Keratinocyte (primary cell): ENCODE results near the gene RBM6. TPM values are rescaled to one million over a fixed set of nuclear protein-coding genes. Genes with fewer than 3 reads are reported as not detected.

Experiments used
- DNase-seq: peaks from one replicate; pipeline ENCODE4 v3.0.0-alpha.2; 2011; ENCODE audit warnings: low read depth, missing footprints, low spot score
- FAIRE-seq: peaks from 2 replicates; lab custom pipeline; 2011; peaks lifted over from hg19 to GRCh38; lab: Jason Lieb, UNC
- H2AFZ ChIP-seq: 2 replicates; pipeline ENCODE4 v1.6.0; 2012; ENCODE audit warnings: low read length, control low read depth, inconsistent platforms; ENCODE audit not compliant: control insufficient read depth
- H3K27ac ChIP-seq: 2 replicates; pipeline ENCODE4 v1.5.1; 2011; ENCODE audit warnings: low read length; ENCODE audit not compliant: control insufficient read depth, insufficient read depth
- H3K27me3 ChIP-seq: 3 replicates; pipeline ENCODE4 v1.6.0; 2011; ENCODE audit warnings: low read length; ENCODE audit not compliant: control insufficient read depth, insufficient read depth; ENCODE audit errors: extremely low read depth
- H3K36me3 ChIP-seq, 2 experiments: 2 replicates in 1 of 2; 3 replicates in 1 of 2; pipeline ENCODE4 v1.5.1; 2011; ENCODE audit warnings: low read length in 2 of 2, mild to moderate bottlenecking in 1 of 2; ENCODE audit not compliant: control insufficient read depth in 2 of 2, insufficient read depth in 2 of 2; ENCODE audit errors: extremely low read depth in 1 of 2
- H3K4me1 ChIP-seq: 3 replicates; pipeline ENCODE4 v1.5.1; 2011; ENCODE audit warnings: low read length; ENCODE audit not compliant: control insufficient read depth, insufficient read depth; ENCODE audit errors: extremely low read depth
- H3K4me2 ChIP-seq: 3 replicates; pipeline ENCODE4 v1.6.0; 2011; ENCODE audit warnings: low read depth, low read length; ENCODE audit not compliant: control insufficient read depth, insufficient read depth; ENCODE audit errors: extremely low read depth
- H3K4me3 ChIP-seq, 3 experiments: fragments of 200-600 bp in 1 of 3; sonication (generic) in 1 of 3; 2 replicates in 2 of 3; 3 replicates in 1 of 3; pipeline ENCODE4 v1.5.1; 2011 to 2016; ENCODE audit warnings: low read length in 3 of 3, mild to moderate bottlenecking in 3 of 3, control low read depth in 2 of 3, inconsistent platforms in 1 of 3, low read depth in 1 of 3, mixed read lengths in 1 of 3, mixed run types in 1 of 3, moderate library complexity in 1 of 3; ENCODE audit not compliant: control insufficient read depth in 2 of 3, insufficient read depth in 2 of 3; ENCODE audit errors: extremely low read depth in 1 of 3
- H3K79me2 ChIP-seq: 2 replicates; pipeline ENCODE4 v1.6.0; 2012; ENCODE audit warnings: low read length; ENCODE audit not compliant: control insufficient read depth, insufficient read depth
- H3K9ac ChIP-seq: 3 replicates; pipeline ENCODE4 v1.6.0; 2011; ENCODE audit warnings: low read length; ENCODE audit not compliant: control insufficient read depth, insufficient read depth; ENCODE audit errors: extremely low read depth
- H3K9me1 ChIP-seq: 3 replicates; pipeline ENCODE4 v1.6.0; 2011; ENCODE audit warnings: low read length; ENCODE audit not compliant: control insufficient read depth, insufficient read depth; ENCODE audit errors: extremely low read depth
- H3K9me3 ChIP-seq: 2 replicates; pipeline ENCODE4 v1.5.1; 2012; ENCODE audit warnings: low read depth, low read length; ENCODE audit not compliant: control insufficient read depth
- H4K20me1 ChIP-seq: 3 replicates; pipeline ENCODE4 v1.6.0; 2011; ENCODE audit warnings: low read length; ENCODE audit not compliant: control insufficient read depth, insufficient read depth; ENCODE audit errors: extremely low read depth
- EZH2 ChIP-seq: IDR thresholded peaks from one replicate; pipeline ENCODE4 v1.6.1; 2012; ENCODE audit warnings: inconsistent platforms, mild to moderate bottlenecking, low read length, moderate library complexity
- dilution Hi-C: fragments of 300-500 bp; cut with MboI; formaldehyde crosslinking; loops from one replicate; pipeline ENCODE4 v1.7.0; 2020; ENCODE audit warnings: low sequenced_read_pairs; ENCODE audit not compliant: extremely low pct_ligation_motif_present
- polyA plus RNA-seq, 5 experiments: library from polyadenylated mRNA; depleted of rRNA in 3 of 5; stranded (reverse) in 3 of 5; stranded (forward) in 1 of 5; unstranded in 1 of 5; fragments of >200 nt; gene quantifications; 1 replicate in 1 of 5; 2 replicates in 3 of 5; 3 replicates in 1 of 5; pipeline versions ENCODE4 v1.2.1 to v1.2.3, GENCODE V29; 2011 to 2012; ENCODE audit warnings: missing spikeins in 2 of 5, low read depth in 1 of 5, low replicate concordance in 1 of 5
- TF ChIP-seq, protein P1 (sequence below), 3 experiments: IDR thresholded peaks in 1 of 3; conservative IDR thresholded peaks in 1 of 3; optimal IDR thresholded peaks in 1 of 3; 2 replicates in 2 of 3; 3 replicates in 1 of 3; pipeline versions ENCODE3 to v1.5.1; 2011; ENCODE audit warnings: low read length in 3 of 3, mild to moderate bottlenecking in 3 of 3, moderate library complexity in 2 of 3, control low read depth in 1 of 3, inconsistent platforms in 1 of 3; ENCODE audit not compliant: insufficient read depth in 2 of 3; ENCODE audit errors: extremely low read depth in 1 of 3

RBM6 gene
- polyA plus RNA-seq, 1 donor (not counting 4 experiments of a cell fraction or from before 2014, with no cell fraction given): 43.2 TPM

DNA sequence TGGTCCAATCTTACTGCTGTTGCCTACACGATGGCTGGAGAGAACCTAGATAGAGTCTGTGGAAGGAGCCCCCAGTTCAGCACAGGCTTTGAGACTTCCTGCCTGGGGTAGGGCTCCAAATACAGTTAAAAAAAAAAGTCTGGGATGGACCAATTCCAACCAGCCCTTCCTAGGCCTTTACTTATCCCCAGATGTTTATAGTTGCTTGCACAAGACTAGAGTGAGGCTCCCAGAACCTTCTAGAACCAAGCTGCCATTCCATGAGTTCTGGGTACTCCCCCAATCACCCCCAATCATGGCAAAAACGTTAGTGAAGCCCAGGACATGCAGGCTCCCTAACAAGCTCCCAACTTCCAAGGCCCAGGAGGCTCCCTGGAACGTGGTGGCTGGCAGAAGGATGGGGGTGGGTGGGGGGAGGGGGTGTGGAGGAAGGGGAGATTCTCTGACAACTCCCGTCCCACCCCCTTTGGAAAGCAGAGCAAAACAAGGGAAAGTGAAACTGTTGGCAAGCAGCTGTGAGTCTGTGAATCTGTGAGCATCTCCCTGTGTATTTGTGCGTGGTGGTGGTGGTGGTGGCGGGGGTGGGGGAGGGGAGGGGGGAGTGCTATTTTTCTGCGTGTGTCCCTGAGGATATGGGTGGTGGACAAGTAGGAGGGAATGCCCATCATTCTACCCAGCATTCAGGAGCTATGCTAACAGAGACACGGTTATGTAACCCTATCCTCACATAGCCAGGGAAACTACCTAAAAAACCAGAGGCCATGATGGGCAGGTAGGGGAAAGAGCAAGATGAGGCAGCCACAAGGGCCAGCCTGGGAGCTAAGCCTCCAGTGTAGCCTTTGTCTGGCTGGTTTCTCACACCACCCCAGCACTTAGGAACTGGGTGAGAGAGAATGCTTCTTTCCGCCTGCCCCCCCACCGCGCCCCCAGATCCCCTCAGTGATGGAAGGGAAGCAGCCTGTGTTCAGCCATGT is 38.3 kb upstream of the RBM6 start:
- Histone ChIP-seq H4K20me1 (no peaks in the 10 kb centered on the region), H3K4me2 (peak overlapping the region; percentile 93), H3K79me2 (peaks cover 66% of the 10 kb centered on the region), H2AFZ (no peak overlapping the region), H3K27ac (peak overlapping the region; percentile 97), H3K27me3 (no peaks in the 10 kb centered on the region), H3K9me3 (no peaks in the 10 kb centered on the region), H3K4me1 (peaks cover 44% of the 10 kb centered on the region), H3K9me1 (peaks cover 5% of the 10 kb centered on the region), H3K36me3 (peaks cover 20 to 31% of the 10 kb centered on the region in 2 experiments), H3K9ac (peak overlapping the region; percentile 86), H3K4me3 (peak overlapping the region; percentile 69 to 84 (median 81))
- dilution Hi-C loops: no loop called here
- TF ChIP-seq, protein P1, sequence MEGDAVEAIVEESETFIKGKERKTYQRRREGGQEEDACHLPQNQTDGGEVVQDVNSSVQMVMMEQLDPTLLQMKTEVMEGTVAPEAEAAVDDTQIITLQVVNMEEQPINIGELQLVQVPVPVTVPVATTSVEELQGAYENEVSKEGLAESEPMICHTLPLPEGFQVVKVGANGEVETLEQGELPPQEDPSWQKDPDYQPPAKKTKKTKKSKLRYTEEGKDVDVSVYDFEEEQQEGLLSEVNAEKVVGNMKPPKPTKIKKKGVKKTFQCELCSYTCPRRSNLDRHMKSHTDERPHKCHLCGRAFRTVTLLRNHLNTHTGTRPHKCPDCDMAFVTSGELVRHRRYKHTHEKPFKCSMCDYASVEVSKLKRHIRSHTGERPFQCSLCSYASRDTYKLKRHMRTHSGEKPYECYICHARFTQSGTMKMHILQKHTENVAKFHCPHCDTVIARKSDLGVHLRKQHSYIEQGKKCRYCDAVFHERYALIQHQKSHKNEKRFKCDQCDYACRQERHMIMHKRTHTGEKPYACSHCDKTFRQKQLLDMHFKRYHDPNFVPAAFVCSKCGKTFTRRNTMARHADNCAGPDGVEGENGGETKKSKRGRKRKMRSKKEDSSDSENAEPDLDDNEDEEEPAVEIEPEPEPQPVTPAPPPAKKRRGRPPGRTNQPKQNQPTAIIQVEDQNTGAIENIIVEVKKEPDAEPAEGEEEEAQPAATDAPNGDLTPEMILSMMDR (optimal IDR thresholded peaks at IDR 0.05 in 1 of 3, IDR thresholded peaks at IDR 0.05 in 1 of 3, conservative IDR thresholded peaks at IDR 0.05 in 1 of 3; ENCODE audit: extremely low read depth in 1 of 3, insufficient read depth in 2 of 3, low read length in 3 of 3): no peak
- no peak for TF ChIP-seq EZH2
- FAIRE-seq (peak; percentile 39), DNase-seq (no peak)

DNA sequence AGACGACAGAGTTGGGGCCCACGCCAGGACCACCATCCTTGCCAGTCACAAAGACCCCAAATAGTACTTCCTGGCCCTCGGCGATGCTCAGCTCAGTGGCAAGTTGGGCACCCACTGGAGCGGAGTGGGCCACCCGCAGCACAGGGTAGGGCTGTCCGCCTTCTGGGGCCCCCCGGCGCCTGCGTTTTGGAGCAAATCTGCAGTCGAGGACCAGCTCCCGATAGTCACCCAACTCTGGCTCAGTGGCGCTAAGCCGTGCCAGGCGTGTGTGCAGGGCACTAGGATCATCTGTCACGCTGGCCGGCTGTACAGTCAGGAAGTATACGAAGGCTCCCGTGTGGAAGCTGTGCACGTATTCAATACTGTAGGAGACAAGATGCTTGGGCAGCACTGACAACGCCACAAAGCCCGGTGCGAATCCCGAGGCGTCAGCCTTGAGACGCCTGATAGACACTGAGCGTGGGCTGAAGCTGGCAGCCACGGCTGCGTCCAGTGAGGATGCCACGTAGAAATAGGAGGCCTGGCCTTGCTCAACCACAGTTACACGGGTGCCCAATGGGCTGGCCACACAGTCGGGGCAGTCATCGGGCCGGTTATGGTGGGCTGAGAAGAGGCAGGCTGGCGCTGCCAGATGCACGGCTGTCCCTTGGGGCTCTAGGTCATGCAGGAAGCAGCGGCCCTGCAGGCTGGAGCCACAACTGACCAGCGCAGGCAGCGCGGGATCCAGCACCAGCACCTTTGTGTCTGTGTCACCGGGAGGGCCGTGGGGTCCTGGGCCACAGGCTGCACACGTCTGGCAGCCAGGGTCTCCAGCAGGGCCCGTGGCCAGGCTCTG is 37.2 kb upstream of the RBM6 start:
- Histone ChIP-seq H3K36me3 (peaks cover 9 to 20% of the 10 kb centered on the region in 2 experiments), H3K4me3 (peak overlapping the region; percentile 69 to 84 (median 81)), H3K79me2 (peaks cover 56% of the 10 kb centered on the region), H3K27me3 (no peaks in the 10 kb centered on the region), H3K4me1 (peaks cover 45% of the 10 kb centered on the region), H3K9me3 (no peaks in the 10 kb centered on the region), H3K9me1 (peaks cover 5% of the 10 kb centered on the region), H3K27ac (peak overlapping the region; percentile 97), H3K4me2 (peak overlapping the region; percentile 93), H4K20me1 (no peaks in the 10 kb centered on the region), H3K9ac (peak overlapping the region; percentile 86), H2AFZ (no peak overlapping the region)
- peak; percentile 20 for FAIRE-seq
- DNase-seq: no peak
- TF ChIP-seq, protein P1 (optimal IDR thresholded peaks at IDR 0.05 in 1 of 3, IDR thresholded peaks at IDR 0.05 in 1 of 3, conservative IDR thresholded peaks at IDR 0.05 in 1 of 3; ENCODE audit: extremely low read depth in 1 of 3, insufficient read depth in 2 of 3, low read length in 3 of 3): no peak
- no peak for TF ChIP-seq EZH2
- dilution Hi-C loops: no loop called here
